ENCODE measurements around the gene UBE2J2.

Gene UBE2J2

GRCh38 chr1:1295154-1295923, 21.7 kb upstream of the UBE2J2 start:
- no peak for DNase-seq

- DNase-seq, result no peak
Measured at GRCh38 chr1:1294250-1294890, 20.7 kb upstream of the UBE2J2 start.

- no peak for DNase-seq
Measured at GRCh38 chr1:1293263-1294249, 19.9 kb upstream of the UBE2J2 start.

GRCh38 chr1:1292851-1293250, 19.2 kb upstream of the UBE2J2 start:
- no peak for DNase-seq

GRCh38 chr1:1292442-1292779, 18.8 kb upstream of the UBE2J2 start:
- DNase-seq, result no peak

GRCh38 chr1:1291548-1292441, 18.1 kb upstream of the UBE2J2 start:
- DNase-seq, result peak in 2 of 4 experiments; percentile 42 to 50

GRCh38 chr1:1291023-1291528, 17.4 kb upstream of the UBE2J2 start:
- no peak for DNase-seq

- peak; percentile 27 to 49 (median 36) for DNase-seq
Measured at GRCh38 chr1:1290238-1290731, 16.6 kb upstream of the UBE2J2 start.

GRCh38 chr1:1287288-1288110, 13.8 kb upstream of the UBE2J2 start:
- DNase-seq, result no peak

- no peak for DNase-seq
Measured at GRCh38 chr1:1286313-1287261, 12.9 kb upstream of the UBE2J2 start.

GRCh38 chr1:1285611-1286311, 12.1 kb upstream of the UBE2J2 start:
- DNase-seq, result no peak

- no peak for DNase-seq
Measured at GRCh38 chr1:1285102-1285571, 11.5 kb upstream of the UBE2J2 start.

GRCh38 chr1:1284221-1285101, 10.8 kb upstream of the UBE2J2 start:
- DNase-seq, result no peak

GRCh38 chr1:1283821-1284220, 10.2 kb upstream of the UBE2J2 start:
- DNase-seq, result no peak

GRCh38 chr1:1282998-1283397, 9.3 kb upstream of the UBE2J2 start:
- no peak for DNase-seq

- no peak for DNase-seq
Measured at GRCh38 chr1:1281533-1282321, 8.1 kb upstream of the UBE2J2 start.
